Common myeloid progenitor, CD34-positive (primary cell): ENCODE data around the gene LPIN1.
"Not testable (repeated sequence)": the region's sequence is repeated elsewhere in the genome, so short reads cannot be mapped to it uniquely, and the experiment has no call there.

Source experiments
- CTCF ChIA-PET: fragments of 350-600 bp; sonication (Branson Sonifier 250); formaldehyde crosslinking; loops from one replicate; lab custom pipeline; 2021; ENCODE audit warnings: antibody characterized with exemption; lab: Charles Lee
- POLR2A ChIA-PET: fragments of 350-600 bp; sonication (Branson Sonifier 250); formaldehyde crosslinking; loops from one replicate; lab custom pipeline; 2021; ENCODE audit warnings: antibody characterized with exemption; lab: Charles Lee
- DNase-seq, 3 donors: peaks; one replicate each; pipeline versions ENCODE4 v3.0.0 to v3.0.0-alpha.2; 2013
- H3K27ac ChIP-seq, 2 experiments: 1 replicate in 1 of 2; 2 replicates in 1 of 2; pipeline ENCODE4 v1.7.0; 2013; ENCODE audit warnings: inconsistent platforms in 2 of 2, low read length in 2 of 2, mild to moderate bottlenecking in 2 of 2, low read depth in 1 of 2, moderate library complexity in 1 of 2; ENCODE audit not compliant: severe bottlenecking in 2 of 2, insufficient read depth in 1 of 2, poor library complexity in 1 of 2
- H3K27me3 ChIP-seq, 5 experiments: replicated peaks in 2 of 5; 1 replicate in 3 of 5; 2 replicates in 2 of 5; pipeline versions ENCODE4 v1.6.1 to v1.7.0; 2013; ENCODE audit warnings: low read length in 4 of 5, mild to moderate bottlenecking in 2 of 5, moderate library complexity in 2 of 5, inconsistent platforms in 1 of 5; ENCODE audit not compliant: insufficient read depth in 5 of 5, control insufficient read depth in 4 of 5
- H3K36me3 ChIP-seq, 4 experiments: 1 replicate in 2 of 4; 2 replicates in 2 of 4; pipeline versions ENCODE4 v1.6.1 to v1.7.0; 2013; ENCODE audit warnings: low read length in 3 of 4, control low read depth in 1 of 4, mild to moderate bottlenecking in 1 of 4; ENCODE audit not compliant: control insufficient read depth in 4 of 4, insufficient read depth in 4 of 4
- H3K4me1 ChIP-seq, 4 experiments: 1 replicate in 3 of 4; 2 replicates in 1 of 4; pipeline versions ENCODE4 v1.6.1 to v1.7.1; 2013; ENCODE audit warnings: low read length in 3 of 4, mild to moderate bottlenecking in 3 of 4, control low read depth in 1 of 4, inconsistent platforms in 1 of 4, moderate library complexity in 1 of 4; ENCODE audit not compliant: control insufficient read depth in 4 of 4, insufficient read depth in 4 of 4; ENCODE audit errors: control extremely low read depth in 1 of 4
- H3K4me3 ChIP-seq, 7 experiments: 1 replicate in 4 of 7; 2 replicates in 3 of 7; pipeline versions ENCODE4 v1.5.1 to v1.7.0; 2013; ENCODE audit warnings: mild to moderate bottlenecking in 7 of 7, low read length in 6 of 7, moderate library complexity in 6 of 7, inconsistent platforms in 2 of 7, low read depth in 2 of 7, control low read depth in 1 of 7; ENCODE audit not compliant: insufficient read depth in 4 of 7, control insufficient read depth in 1 of 7; ENCODE audit errors: extremely low read depth in 1 of 7
- H3K9me3 ChIP-seq, 5 experiments: 1 replicate in 4 of 5; 2 replicates in 1 of 5; pipeline versions ENCODE4 v1.6.1 to v1.7.1; 2013; ENCODE audit warnings: low read length in 4 of 5, mild to moderate bottlenecking in 2 of 5, inconsistent platforms in 1 of 5, low read depth in 1 of 5, moderate library complexity in 1 of 5; ENCODE audit not compliant: control insufficient read depth in 4 of 5, insufficient read depth in 2 of 5; ENCODE audit errors: control extremely low read depth in 1 of 5
- WGBS: methylation state at CpG from one replicate; pipeline ENCODE4 v1.1.5; 2013; ENCODE audit not compliant: insufficient coverage; 5-methylcytosine and 5-hydroxymethylcytosine counted together

The LPIN1 gene

GRCh38 chr2:11811036-11811654 is 64.7 kb downstream of the LPIN1 start:
- no peaks in the 10 kb centered on the region for H3K27me3 ChIP-seq
- POLR2A ChIA-PET = no interaction called here
- CTCF ChIA-PET = interaction anchor here (0.7 to 1.6 kb wide), 4 partner anchors 8 to 72 kb away, joined by 3 to 5 read pairs (median 4); no protein-coding TSS in a partner anchor
- H3K4me1 ChIP-seq = no peaks in the 10 kb centered on the region
- DNase-seq = no peak
- no peak overlapping the region for H3K27ac ChIP-seq
- H3K4me3 ChIP-seq = no peak overlapping the region
- 98% methylated on average over 6 of the region's 6 CpGs for WGBS
- peaks cover 14 to 87% (median 64%) of the 10 kb centered on the region in 4 experiments for H3K36me3 ChIP-seq
- no peaks in the 10 kb centered on the region for H3K9me3 ChIP-seq

GRCh38 chr2:11812466-11813248 is 66.2 kb downstream of the LPIN1 start:
- POLR2A ChIA-PET = no interaction called here

GRCh38 chr2:11813345-11813744 is 66.9 kb downstream of the LPIN1 start:
- H3K4me1 ChIP-seq, DNase-seq, H3K27ac ChIP-seq, H3K9me3 ChIP-seq, H3K4me3 ChIP-seq, H3K27me3 ChIP-seq, POLR2A ChIA-PET: not testable (repeated sequence)
- H3K36me3 ChIP-seq = peaks cover 11 to 84% (median 59%) of the 10 kb centered on the region in 4 experiments
- WGBS = 96% methylated on average over 4 of the region's 10 CpGs
- CTCF ChIA-PET = interaction anchor here (1.1 kb wide), 1 partner anchor 14 kb away, joined by 3 read pairs; no protein-coding TSS in a partner anchor

More at GRCh38 chr2:11812466-11813248, 66.2 kb downstream of the LPIN1 start:
- H3K9me3 ChIP-seq = no peaks in the 10 kb centered on the region
- WGBS = 98% methylated on average over 21 of the region's 25 CpGs
- H3K4me3 ChIP-seq = no peak overlapping the region
- H3K36me3 ChIP-seq = peaks cover 14 to 87% (median 63%) of the 10 kb centered on the region in 4 experiments
- no peak overlapping the region for H3K27ac ChIP-seq
- CTCF ChIA-PET = interaction anchor here (1.6 kb wide), 1 partner anchor 10 kb away, joined by 5 read pairs; no protein-coding TSS in a partner anchor
- no peak for DNase-seq
- no peaks in the 10 kb centered on the region for H3K4me1 ChIP-seq
- no peaks in the 10 kb centered on the region for H3K27me3 ChIP-seq

- WGBS = 93% methylated on average over 6 of the region's 7 CpGs
- H3K36me3 ChIP-seq = peaks cover 11 to 80% (median 57%) of the 10 kb centered on the region in 4 experiments
- CTCF ChIA-PET = interaction anchor here (0.6 to 1.1 kb wide), 3 partner anchors 15 to 1204 kb away, joined by 3 to 4 read pairs (median 3); no protein-coding TSS in a partner anchor
These were observed 67.5 kb downstream of the LPIN1 start for GRCh38 chr2:11813951-11814350.

GRCh38 chr2:11814979-11815510 is 68.6 kb downstream of the LPIN1 start:
- POLR2A ChIA-PET = no interaction called here
- CTCF ChIA-PET = interaction anchor here (1.0 kb wide), 1 partner anchor 14 kb away, joined by 3 read pairs; no protein-coding TSS in a partner anchor

More at GRCh38 chr2:11813951-11814350, 67.5 kb downstream of the LPIN1 start:
- no peak for DNase-seq
- no peak overlapping the region for H3K27ac ChIP-seq
- H3K4me1 ChIP-seq = no peaks in the 10 kb centered on the region
- no peak overlapping the region for H3K4me3 ChIP-seq
- H3K27me3 ChIP-seq = no peaks in the 10 kb centered on the region
- no peaks in the 10 kb centered on the region for H3K9me3 ChIP-seq
- POLR2A ChIA-PET = no interaction called here

GRCh38 chr2:11816935-11817334 is 70.5 kb downstream of the LPIN1 start:
- CTCF ChIA-PET, H3K9me3 ChIP-seq, H3K4me1 ChIP-seq, POLR2A ChIA-PET, H3K27me3 ChIP-seq, H3K4me3 ChIP-seq, DNase-seq, H3K27ac ChIP-seq: not testable (repeated sequence)
- 100% methylated on average over 2 of the region's 3 CpGs for WGBS
- H3K36me3 ChIP-seq = peaks cover 23 to 86% (median 60%) of the 10 kb centered on the region in 4 experiments

More at GRCh38 chr2:11814979-11815510, 68.6 kb downstream of the LPIN1 start:
- no peak overlapping the region for H3K27ac ChIP-seq
- H3K27me3 ChIP-seq = no peaks in the 10 kb centered on the region
- H3K4me3 ChIP-seq = no peak overlapping the region
- over 99% methylated on average over 13 of the region's 13 CpGs for WGBS
- no peak for DNase-seq
- H3K36me3 ChIP-seq = peaks cover 16 to 83% (median 58%) of the 10 kb centered on the region in 4 experiments
- no peaks in the 10 kb centered on the region for H3K4me1 ChIP-seq
- H3K9me3 ChIP-seq = no peaks in the 10 kb centered on the region
